PC-3 (cell line): ENCODE data around the gene CHST5. TPM values are rescaled to one million over a fixed set of nuclear protein-coding genes. Genes with fewer than 3 reads are reported as not detected.
A peak's percentile ranks its signal among the peaks of the same experiment; 100 is the strongest.

Experiments
- ATAC-seq: fragments of 200-7000 bp; cut with Tn5 transposase; 2 replicates; pipeline ENCODE4 v1.9.1; 2020; ENCODE audit warnings: mild to moderate bottlenecking, moderate library complexity
- BruUV-seq: library from RNA; stranded (reverse); fragments of 400-500 nt; replicated peaks from 2 replicates; lab custom pipeline; 2021; lab: Mats Ljungman, UMichigan
- CTCF ChIA-PET: fragments of 300-600 bp; sonication (Branson Sonifier 250); formaldehyde crosslinking; loops from one replicate; lab custom pipeline; 2022; ENCODE audit warnings: antibody characterized with exemption; lab: Charles Lee
- POLR2A ChIA-PET: fragments of 300-600 bp; sonication (Branson Sonifier 250); formaldehyde crosslinking; loops from one replicate; lab custom pipeline; 2022; ENCODE audit warnings: antibody characterized with exemption; ENCODE audit not compliant: unreplicated experiment; lab: Charles Lee
- DNase-seq: peaks from one replicate; pipeline ENCODE4 v3.0.0-alpha.2; 2015
- H2AFZ ChIP-seq: fragments of 300-600 bp; sonication (generic); 2 replicates; pipeline ENCODE4 v1.6.0; 2016; ENCODE audit warnings: antibody characterized with exemption, low read length
- H3F3A ChIP-seq: fragments of 300-600 bp; sonication (generic); one replicate; pipeline ENCODE4 v1.6.0; 2017; ENCODE audit warnings: antibody characterized with exemption, low read length, control low read depth, mild to moderate bottlenecking; ENCODE audit not compliant: unreplicated experiment
- H3K27ac ChIP-seq: fragments of 300-600 bp; sonication (generic); 2 replicates; pipeline ENCODE4 v1.5.1; 2016; ENCODE audit warnings: mild to moderate bottlenecking, low read length
- H3K27me3 ChIP-seq: fragments of 300-600 bp; sonication (generic); 2 replicates; pipeline ENCODE4 v1.6.1; 2016; ENCODE audit warnings: low read length, mixed read lengths
- H3K36me3 ChIP-seq: fragments of 300-600 bp; sonication (generic); 2 replicates; pipeline ENCODE4 v1.6.1; 2016; ENCODE audit warnings: low read depth, mixed run types, low read length, mixed read lengths
- H3K4me1 ChIP-seq: fragments of 300-600 bp; sonication (generic); 2 replicates; pipeline ENCODE4 v1.5.1; 2016; ENCODE audit warnings: low read length; ENCODE audit not compliant: insufficient read depth
- H3K4me2 ChIP-seq: fragments of 300-600 bp; sonication (generic); 2 replicates; pipeline ENCODE4 v1.6.0; 2016; ENCODE audit warnings: low read length
- H3K4me3 ChIP-seq: fragments of 300-600 bp; sonication (generic); 2 replicates; pipeline ENCODE4 v1.5.1; 2016; ENCODE audit warnings: mild to moderate bottlenecking, low read length, mixed read lengths
- H3K79me2 ChIP-seq: fragments of 300-600 bp; sonication (generic); 2 replicates; pipeline ENCODE4 v1.6.1; 2017; ENCODE audit warnings: low read length, mixed read lengths
- H3K9ac ChIP-seq: fragments of 300-600 bp; sonication (generic); 2 replicates; pipeline ENCODE4 v1.6.0; 2016; ENCODE audit warnings: mild to moderate bottlenecking, low read length
- H3K9me2 ChIP-seq: fragments of 300-600 bp; sonication (generic); replicated peaks from 2 replicates; pipeline ENCODE4 v1.6.1; 2016; ENCODE audit warnings: mixed run types, low read length, mixed read lengths
- H3K9me3 ChIP-seq: fragments of 300-600 bp; sonication (generic); 2 replicates; pipeline ENCODE4 v1.6.1; 2016; ENCODE audit warnings: low read length, mixed read lengths
- H4K20me1 ChIP-seq: fragments of 300-600 bp; sonication (generic); 2 replicates; pipeline ENCODE4 v1.6.1; 2016; ENCODE audit warnings: low read length, mixed read lengths
- CTCF ChIP-seq: fragments of 300-600 bp; sonication (generic); conservative IDR thresholded peaks from 2 replicates; pipeline ENCODE4 v1.5.1; 2017; ENCODE audit warnings: antibody characterized with exemption, low read depth, mild to moderate bottlenecking, low read length
- EZH2 ChIP-seq: fragments of 300-600 bp; sonication (generic); IDR thresholded peaks from one replicate; pipeline ENCODE4 v1.6.1; 2017; ENCODE audit warnings: antibody characterized with exemption, mild to moderate bottlenecking, low read length; ENCODE audit not compliant: unreplicated experiment
- EZH2phosphoT487 ChIP-seq: fragments of 300-600 bp; sonication (generic); IDR thresholded peaks from 2 replicates; pipeline ENCODE4 v1.6.1; 2018; ENCODE audit warnings: mild to moderate bottlenecking, antibody characterized with exemption, low read length, borderline replicate concordance
- intact Hi-C: fragments of 100-400 bp; cut with micrococcal nuclease; formaldehyde crosslinking; loops from 2 replicates; pipeline ENCODE4 v1.9.0; 2023
- total RNA-seq: library from RNA; depleted of rRNA; stranded (reverse); fragments of >200 nt; gene quantifications from 2 replicates; pipeline ENCODE4 v1.2.3, GENCODE V29; 2014

Gene CHST5
- total RNA-seq, 1 experiment from 2014 or later, result 0.29 TPM

- H3K9me2 ChIP-seq, result no peaks in the 10 kb centered on the region
- POLR2A ChIA-PET, result no interaction called here
- H3K4me3 ChIP-seq, result peak within 1 kb of the TSS; percentile 82
- H3K4me1 ChIP-seq, result no peaks in the 10 kb centered on the region
- H3K27me3 ChIP-seq, result no peaks in the 10 kb centered on the region
- DNase-seq (peak; percentile 71), ATAC-seq (peak; percentile 81)
- TF ChIP-seq EZH2 (no peak), EZH2phosphoT487 (no peak), CTCF (no peak)
- H3F3A ChIP-seq, result no peaks in the 10 kb centered on the region
- peak within 1 kb of the TSS; percentile 92 for H3K4me2 ChIP-seq
- BruUV-seq, result no TSS peak
- H3K27ac ChIP-seq, result no peak within 1 kb of the TSS
- no peaks in the 10 kb centered on the region; the same call in 1 of the 2 replicates for H3K36me3 ChIP-seq
- H3K79me2 ChIP-seq, result peaks cover 20% of the 10 kb centered on the region
- CTCF ChIA-PET, result interaction anchor here (1.5 kb wide), 1 partner anchor 55 kb away, joined by 6 read pairs; no protein-coding TSS in a partner anchor
- intact Hi-C loops, result loop anchor here (5.0 kb wide), 1 partner anchor 94 kb away; no protein-coding TSS in a partner anchor
- H3K9me3 ChIP-seq, result no peaks in the 10 kb centered on the region
- H3K9ac ChIP-seq, result peak within 1 kb of the TSS; percentile 77
- H2AFZ ChIP-seq, result peak within 1 kb of the TSS; percentile 92
- H4K20me1 ChIP-seq, result no peaks in the 10 kb centered on the region
These were observed 30.3 kb upstream of the CHST5 start, which contains the start of gene GABARAPL2 for GRCh38 chr16:75566040-75566757. Gene GABARAPL2 (plus strand): TSS chr16:75566379. CDS start chr16:75566487, 108 bp downstream.

- Histone ChIP-seq H3K36me3 (no peaks in the 10 kb centered on the region; the same call in 1 of the 2 replicates), H3K9me2 (no peaks in the 10 kb centered on the region), H3K4me1 (no peaks in the 10 kb centered on the region), H3K9ac (peak overlapping the region; percentile 77; the same call in 1 of the 2 replicates), H3K79me2 (peaks cover 20% of the 10 kb centered on the region), H3K4me2 (peak overlapping the region; percentile 92), H3K4me3 (peak overlapping the region; percentile 82), H2AFZ (peak overlapping the region; percentile 92), H3K27me3 (no peaks in the 10 kb centered on the region), H4K20me1 (no peaks in the 10 kb centered on the region), H3K9me3 (no peaks in the 10 kb centered on the region), H3K27ac (no peak overlapping the region), H3F3A (no peaks in the 10 kb centered on the region)
- TF ChIP-seq EZH2phosphoT487 (no peak), CTCF (no peak), EZH2 (no peak)
- ChIA-PET POLR2A (no interaction called here), CTCF (interaction anchor here (1.5 kb wide), 1 partner anchor 56 kb away, joined by 6 read pairs; no protein-coding TSS in a partner anchor)
- no TSS peak for BruUV-seq
- ATAC-seq (peak; percentile 21), DNase-seq (peak; percentile 3)
- intact Hi-C loops, result loop anchor here (5.0 kb wide), 1 partner anchor 93 kb away; no protein-coding TSS in a partner anchor
These were observed 29.7 kb upstream of the CHST5 start for GRCh38 chr16:75565640-75566039.
